ENCODE results near the gene TBC1D30. TPM values are rescaled to one million over a fixed set of nuclear protein-coding genes. Genes with fewer than 3 reads are reported as not detected.

TBC1D30 gene
- total RNA-seq, 1 experiment from 2014 or later, result 3.6 TPM

- TF ChIP-seq AR (CRISPR knock-in tag; IDR thresholded peaks at IDR 0.05), result no peak
- no peak for TF ChIP-seq HMGA2 (CRISPR knock-in tag; IDR thresholded peaks at IDR 0.05)
- no peak for TF ChIP-seq HMGXB4 (CRISPR knock-in tag; IDR thresholded peaks at IDR 0.05)
- TF ChIP-seq ELF4 (CRISPR knock-in tag; IDR thresholded peaks at IDR 0.05; ENCODE audit: low read depth), result no peak
- TF ChIP-seq ARID4B (CRISPR knock-in tag; IDR thresholded peaks at IDR 0.05; ENCODE audit: borderline replicate concordance), result no peak
- TF ChIP-seq SOX15 (CRISPR knock-in tag; IDR thresholded peaks at IDR 0.05), result no peak
- TF ChIP-seq SP1 (CRISPR knock-in tag; conservative IDR thresholded peaks at IDR 0.05), result no peak
- no peak for TF ChIP-seq ZNF121 (CRISPR knock-in tag; IDR thresholded peaks at IDR 0.05)
- TF ChIP-seq JUN (CRISPR knock-in tag; IDR thresholded peaks at IDR 0.05), result no peak
- TF ChIP-seq IRF1 (CRISPR knock-in tag; IDR thresholded peaks at IDR 0.05), result no peak
- no peak for TF ChIP-seq ATF6 (CRISPR knock-in tag; IDR thresholded peaks at IDR 0.05)
- TF ChIP-seq CBFB (CRISPR knock-in tag; IDR thresholded peaks at IDR 0.05; ENCODE audit: low read depth), result no peak
Measured at GRCh38 chr12:64891629-64892028, 67.2 kb downstream of the TBC1D30 start (continued).

- Mint-ChIP-seq H3K36me3 (no peaks in the 10 kb centered on the region), H3K9me3 (no peaks in the 10 kb centered on the region), H3K27ac (no peak overlapping the region), H3K27me3 (ENCODE audit: low read depth) (peaks cover 34% of the 10 kb centered on the region), H3K4me3 (no peak overlapping the region), H3K4me1 (peaks cover 27% of the 10 kb centered on the region)
- ATAC-seq (no peak), DNase-seq (ENCODE audit: low spot score) (no peak)
- ChIA-PET POLR2A (no interaction called here), CTCF (interaction anchor here (0.9 to 6.7 kb wide), 5 partner anchors 91 to 340 kb away, joined by 4 to 50 read pairs (median 9); partner anchors contain the start of gene WIF1)
- TF ChIP-seq GRHL2 (CRISPR knock-in tag; IDR thresholded peaks at IDR 0.05; ENCODE audit: insufficient replicate concordance, severe bottlenecking), result no peak
- no peak for TF ChIP-seq NR3C1 (CRISPR knock-in tag; conservative IDR thresholded peaks at IDR 0.05; ENCODE audit: low read depth)
- TF ChIP-seq NR2C2 (CRISPR knock-in tag; IDR thresholded peaks at IDR 0.05), result no peak
- TF ChIP-seq STAT6 (CRISPR knock-in tag; conservative IDR thresholded peaks at IDR 0.05; ENCODE audit: low read depth), result no peak
- TF ChIP-seq RELA (CRISPR knock-in tag; IDR thresholded peaks at IDR 0.05; ENCODE audit: borderline replicate concordance), result no peak
Measured at GRCh38 chr12:64892561-64892960, 68.1 kb downstream of the TBC1D30 start.

All from WTC11 (cell line).